HG03558 (cell line): ENCODE measurements around the gene TUBB4B.
A peak's percentile ranks its signal among the peaks of the same experiment; 100 is the strongest.

ENCODE experiments used
- ATAC-seq: cut with Tn5 transposase; IDR thresholded peaks from one replicate; pipeline ENCODE4 v1.9.1; 2021; ENCODE audit warnings: moderate number of reproducible peaks; ENCODE audit not compliant: unreplicated experiment; ENCODE audit errors: extremely low read depth

Gene TUBB4B

DNA sequence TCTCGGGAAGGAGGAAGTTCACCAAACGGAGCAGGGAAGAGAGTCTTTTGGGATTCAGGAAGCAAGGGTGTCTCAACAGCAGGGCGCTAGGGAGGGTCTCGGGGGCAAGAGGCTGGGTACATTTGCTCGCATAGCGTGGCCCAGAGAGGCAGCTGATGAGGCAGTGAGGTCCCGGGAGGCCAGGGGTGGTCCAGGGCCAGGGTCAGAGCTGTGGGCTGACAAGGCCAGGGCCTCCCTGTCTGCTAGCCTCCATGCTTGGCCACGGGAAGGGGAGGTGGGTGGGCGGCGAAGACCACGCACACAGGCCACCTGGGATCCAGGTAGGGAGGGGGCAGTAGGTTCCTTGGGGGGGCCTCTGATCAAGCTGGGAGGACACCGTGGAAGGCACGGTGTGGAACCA, 29.6 kb upstream of the TUBB4B start:
- ATAC-seq = no peak

DNA sequence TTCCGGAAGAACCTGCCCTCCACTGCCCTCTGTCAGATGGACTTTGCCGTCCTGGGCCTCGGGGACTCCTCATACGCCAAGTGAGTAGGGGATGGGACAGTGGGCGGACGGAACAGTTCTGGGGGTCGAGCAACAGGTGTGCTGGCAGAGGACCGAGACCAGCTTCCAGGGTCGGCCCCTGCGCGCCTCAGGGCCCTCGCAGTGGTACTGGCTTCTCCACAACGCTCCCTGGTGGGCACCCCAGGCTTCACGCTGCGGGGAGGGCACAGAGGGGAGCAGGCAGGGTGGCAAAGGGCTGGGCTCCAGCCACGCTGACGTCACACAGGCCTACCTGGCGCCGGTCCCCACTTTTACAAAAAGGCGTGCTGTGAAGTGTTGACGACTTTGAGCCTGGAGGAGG, 28.6 kb upstream of the TUBB4B start:
- no peak for ATAC-seq

DNA sequence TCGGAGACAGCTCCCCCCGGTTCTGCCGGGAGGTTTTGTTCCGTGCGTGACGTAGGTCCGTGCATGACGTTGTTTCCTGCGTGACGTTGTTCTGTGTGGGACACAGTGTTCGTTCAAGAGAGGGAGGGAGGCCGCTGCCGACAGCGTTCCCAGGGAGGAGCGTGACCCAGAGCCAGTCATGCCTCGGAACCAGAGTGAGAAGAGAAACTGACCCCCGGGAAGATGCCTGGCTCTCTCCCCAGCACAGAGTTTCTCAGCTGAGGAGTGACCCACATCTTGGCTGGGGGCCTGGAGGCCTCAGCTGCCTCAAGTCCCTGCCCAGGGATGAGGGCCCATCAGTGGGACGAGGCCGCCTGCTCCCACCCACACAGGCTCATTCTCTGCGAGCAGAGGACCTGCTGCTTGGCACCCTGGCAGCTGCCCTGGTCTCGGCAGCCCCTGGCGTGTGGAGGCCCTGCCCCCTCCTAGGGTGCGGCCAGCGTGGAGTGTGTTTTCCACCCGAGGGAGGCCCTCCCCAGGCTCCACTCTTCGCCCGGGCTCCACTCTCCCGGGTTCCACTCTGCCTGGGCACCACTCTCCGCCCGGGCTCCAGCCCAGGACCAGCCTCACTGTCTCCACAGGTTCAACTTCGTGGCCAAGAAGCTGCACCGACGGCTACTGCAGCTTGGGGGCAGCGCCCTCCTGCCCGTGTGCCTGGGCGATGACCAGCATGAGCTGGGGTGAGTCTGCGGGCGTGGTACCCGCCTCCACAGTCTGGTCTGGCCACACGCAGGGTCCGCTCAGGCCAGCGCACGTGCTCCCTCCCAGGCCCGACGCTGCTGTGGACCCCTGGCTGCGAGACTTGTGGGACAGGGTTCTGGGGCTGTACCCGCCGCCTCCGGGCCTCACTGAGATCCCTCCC, 27.7 kb upstream of the TUBB4B start:
- no peak for ATAC-seq

DNA sequence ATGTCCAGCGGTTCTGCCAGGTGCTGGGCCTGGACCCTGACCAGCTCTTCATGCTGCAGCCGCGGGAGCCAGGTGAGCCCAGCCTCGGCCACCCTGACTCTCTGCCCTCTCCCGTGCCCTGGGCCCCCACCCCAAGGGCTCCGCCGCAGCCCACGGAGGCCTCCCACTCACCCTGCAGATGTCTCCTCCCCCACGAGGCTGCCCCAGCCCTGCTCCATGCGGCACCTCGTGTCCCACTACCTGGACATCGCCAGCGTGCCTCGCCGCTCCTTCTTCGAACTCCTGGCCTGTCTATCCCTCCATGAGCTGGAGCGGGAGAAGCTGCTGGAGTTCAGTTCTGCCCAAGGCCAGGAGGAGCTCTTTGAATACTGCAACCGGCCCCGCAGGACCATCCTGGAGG, 26.5 kb upstream of the TUBB4B start:
- no peak for ATAC-seq

DNA sequence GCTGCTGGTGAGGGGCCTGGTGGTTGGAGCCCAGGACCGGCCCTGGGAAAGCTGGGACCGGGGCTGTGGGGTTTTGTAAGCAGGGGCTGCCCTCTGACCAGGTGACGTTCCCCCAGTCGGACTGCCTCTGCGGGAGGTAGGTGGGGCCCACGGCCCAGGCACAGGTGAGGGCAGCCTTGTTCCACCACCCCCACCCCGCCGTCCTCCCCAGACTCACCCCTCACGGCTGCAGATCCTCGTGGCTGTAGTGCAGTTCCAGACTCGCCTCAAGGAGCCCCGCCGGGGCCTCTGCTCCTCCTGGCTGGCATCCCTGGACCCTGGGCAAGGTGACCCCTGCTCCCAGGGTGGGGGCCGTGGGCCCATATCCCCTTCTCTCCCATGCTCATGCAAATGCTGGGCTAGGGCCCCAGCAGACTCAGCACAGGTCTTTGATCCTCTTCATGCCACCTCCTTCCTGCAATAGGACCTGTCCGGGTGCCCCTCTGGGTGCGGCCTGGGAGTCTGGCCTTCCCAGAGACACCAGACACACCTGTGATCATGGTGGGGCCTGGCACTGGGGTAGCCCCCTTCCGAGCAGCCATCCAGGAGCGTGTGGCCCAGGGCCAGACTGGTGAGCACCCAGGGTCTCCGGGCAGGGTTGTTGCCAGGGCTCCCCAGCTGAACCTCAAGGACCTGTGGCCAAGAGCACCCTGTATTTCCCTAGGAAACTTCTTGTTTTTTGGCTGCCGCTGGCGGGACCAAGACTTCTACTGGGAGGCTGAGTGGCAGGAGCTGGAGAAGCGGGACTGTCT, 25.7 kb upstream of the TUBB4B start:
- ATAC-seq = no peak

DNA sequence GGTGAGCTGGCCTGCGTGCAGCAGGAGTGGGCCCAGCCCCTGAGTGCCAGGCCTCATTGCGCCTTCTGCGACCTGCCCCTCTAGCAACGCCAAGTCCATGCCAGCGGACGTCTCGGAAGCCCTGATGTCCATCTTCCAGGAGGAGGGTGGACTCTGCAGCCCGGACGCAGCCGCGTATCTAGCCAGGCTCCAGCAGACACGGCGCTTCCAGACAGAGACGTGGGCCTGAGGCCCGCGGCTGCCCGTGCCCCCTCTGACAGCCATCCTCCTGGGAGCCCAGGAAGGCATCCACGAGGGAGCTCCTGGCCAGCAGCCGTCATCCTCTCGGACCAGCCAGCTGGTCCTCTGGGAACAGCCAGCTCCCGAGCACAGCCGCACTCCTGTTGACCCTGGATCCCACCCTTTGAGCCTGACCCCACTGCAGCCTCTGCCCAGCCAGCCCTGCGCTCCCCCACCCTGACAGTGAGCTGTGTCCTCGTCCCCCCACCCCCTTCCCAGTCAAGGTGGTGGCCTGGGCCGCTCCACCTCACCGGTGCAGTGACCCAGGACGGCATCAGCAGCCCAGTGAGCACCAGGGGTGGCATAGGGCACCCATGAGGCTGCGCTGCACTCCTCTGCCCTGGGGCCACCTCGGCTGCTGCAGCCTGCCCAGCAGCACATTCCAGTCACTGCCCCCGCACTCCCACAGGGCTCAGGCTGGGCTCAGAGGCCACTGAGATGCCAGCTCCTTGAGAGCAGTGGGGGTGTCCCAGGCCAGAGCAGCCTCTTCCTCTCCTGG, 24.7 kb upstream of the TUBB4B start:
- no peak for ATAC-seq

DNA sequence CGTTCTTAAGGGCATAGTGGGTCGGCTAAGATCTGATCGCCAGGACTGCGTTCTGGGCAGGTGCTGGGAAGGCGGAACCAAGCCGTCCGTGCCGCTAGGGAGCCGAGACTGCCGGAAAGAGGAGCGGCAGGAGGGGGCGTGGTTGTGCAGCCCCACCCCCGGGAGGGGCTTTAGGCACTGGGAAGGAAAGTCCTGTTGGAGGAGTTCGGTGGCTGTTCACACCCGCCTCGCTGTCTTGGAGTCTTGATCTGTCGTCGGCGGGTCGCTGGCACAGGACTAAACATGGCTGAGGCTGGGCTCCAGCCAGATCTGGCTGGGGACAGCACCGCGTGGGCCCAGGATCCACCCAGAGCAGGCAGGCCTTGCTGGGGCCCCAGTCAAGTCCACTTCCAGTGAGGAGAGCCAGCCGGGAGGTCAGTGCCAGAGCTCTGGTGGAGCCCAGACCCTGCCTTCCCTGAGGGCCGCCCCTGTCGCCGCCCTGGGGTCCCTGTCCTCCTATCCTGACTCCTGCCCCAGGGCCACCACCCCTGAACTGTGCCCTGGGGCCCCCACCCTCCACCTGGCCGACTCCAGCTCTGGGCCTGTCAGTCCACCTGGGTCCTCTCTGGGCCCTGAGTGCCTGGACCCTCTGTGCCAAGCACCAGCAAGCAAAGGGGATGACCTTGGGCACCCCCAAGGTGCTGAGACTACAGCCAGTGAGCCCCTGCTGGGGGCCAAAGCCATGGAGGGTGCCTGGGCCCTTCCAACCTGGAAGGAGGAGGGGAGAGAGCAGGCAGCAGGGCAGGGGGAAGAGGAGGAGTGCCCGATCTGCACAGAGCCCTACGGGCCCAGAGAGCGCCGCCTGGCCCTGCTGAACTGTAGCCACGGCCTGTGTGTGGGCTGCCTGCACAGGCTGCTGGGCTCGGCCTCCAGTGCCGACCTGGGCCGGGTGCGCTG, 23.5 kb upstream of the TUBB4B start:
- ATAC-seq = no peak

DNA sequence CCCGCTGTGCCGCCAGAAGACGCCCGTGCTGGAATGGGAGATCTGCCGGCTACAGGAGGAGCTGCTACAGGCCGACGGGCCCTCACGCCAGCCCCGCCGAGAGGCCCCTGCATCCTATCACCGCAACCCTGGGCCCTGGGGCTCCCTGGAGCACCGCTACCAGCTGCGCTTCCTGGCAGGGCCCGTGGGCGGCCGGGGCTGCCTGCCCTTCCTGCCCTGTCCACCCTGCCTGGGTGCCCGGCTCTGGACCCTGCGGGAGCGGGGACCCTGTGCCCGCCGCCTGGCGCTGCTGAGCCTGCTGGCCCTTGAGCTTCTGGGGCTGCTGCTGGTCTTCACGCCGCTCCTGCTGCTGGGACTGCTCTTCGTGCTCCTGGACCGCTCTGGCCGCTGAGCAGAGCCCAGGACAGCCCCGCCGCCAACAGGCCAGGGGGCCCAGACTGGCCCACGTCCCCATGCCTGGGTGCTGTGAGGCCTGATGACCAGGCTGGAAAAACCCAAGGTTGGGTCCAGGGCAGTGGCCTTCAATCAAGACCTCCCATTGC, 22.8 kb upstream of the TUBB4B start:
- no peak for ATAC-seq

DNA sequence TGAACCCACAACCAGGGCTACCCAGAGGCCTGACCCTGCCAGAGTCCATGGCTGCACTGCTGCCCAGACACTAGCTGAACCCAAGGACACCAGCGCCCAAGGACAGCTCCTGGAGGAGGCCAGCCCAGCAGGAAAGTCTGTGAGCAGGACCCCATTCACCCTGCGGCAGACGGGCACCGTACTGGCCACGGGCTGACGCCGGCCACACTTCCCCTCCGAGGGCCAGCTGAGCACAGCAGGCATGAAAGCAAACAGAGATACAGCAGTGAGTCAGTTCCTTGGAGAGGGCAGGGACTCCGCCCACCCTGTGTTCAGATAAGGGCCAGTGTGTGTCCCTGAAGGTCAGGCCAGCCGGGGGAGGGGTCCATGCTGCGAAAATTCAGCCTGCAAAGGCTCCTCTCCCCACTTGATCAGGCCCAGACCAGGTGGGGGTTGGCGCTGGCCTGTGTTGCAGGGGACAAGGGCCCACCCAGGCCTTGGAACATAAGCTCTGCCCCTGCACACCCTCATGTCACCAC, 22.3 kb upstream of the TUBB4B start:
- no peak for ATAC-seq

DNA sequence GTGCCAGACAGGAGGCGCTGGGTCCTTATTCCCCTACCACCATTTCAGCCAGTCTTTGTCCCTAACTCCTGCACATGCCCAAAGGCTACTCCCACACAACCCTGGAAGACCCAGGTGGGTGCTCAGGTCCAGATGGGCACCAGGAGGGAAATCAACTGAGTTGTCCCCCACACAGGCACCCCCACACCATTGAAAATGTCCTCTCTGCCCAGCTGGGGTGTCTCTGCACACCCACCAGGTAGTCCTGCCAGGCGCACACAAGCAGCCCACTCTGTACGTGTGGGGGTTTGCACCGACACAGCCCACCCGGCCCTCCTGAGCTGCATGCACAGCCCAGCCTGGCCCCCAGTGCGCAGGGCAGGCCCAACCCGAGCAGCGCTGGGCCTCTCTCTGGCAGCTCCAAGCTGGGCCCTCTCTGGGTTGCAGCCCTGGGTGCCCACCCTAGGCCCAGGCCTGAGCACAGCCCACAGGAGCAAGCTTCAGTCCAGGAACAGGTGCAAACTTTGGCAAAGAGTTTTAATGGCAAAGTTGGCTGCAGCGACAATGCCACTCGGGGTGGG, 21.2 kb upstream of the TUBB4B start:
- ATAC-seq = no peak

DNA sequence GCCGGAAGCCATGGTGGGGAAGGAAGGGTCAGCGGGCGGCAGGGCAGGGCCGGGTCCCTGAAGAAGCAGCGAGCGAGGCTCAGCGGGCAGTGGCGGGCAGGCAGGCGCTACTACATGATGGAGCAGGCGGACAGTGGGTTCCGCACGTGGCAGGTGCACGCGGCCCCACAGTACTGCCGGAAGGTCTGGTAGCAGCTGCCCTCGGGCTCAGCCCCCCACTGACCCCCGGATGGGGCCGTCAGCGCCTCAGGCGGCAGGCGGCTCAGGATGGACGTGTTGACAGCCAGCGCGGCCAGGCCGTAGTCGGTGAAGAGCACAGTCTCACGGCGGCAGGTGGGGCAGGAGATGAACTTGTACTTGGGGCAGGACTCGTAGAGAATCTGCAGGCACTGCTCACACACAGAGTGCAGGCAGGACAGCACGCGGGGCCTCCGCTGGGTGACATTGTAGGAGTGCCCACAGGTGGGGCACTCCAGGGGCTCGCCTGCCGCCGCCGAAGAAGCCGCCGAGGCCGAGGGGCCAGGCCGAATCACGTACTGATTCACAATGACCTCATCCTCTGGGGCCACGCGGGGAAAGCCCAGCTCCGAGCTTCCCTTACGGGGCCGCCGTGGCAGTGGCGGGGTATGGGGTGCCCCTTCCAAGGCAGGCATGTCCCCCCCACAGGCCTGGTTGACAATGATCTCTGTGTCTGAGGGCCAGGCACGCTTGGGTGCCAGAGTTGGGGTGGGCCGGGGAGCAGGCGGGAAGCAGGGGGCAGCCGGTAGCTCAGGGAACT, 20.6 kb upstream of the TUBB4B start:
- no peak for ATAC-seq

DNA sequence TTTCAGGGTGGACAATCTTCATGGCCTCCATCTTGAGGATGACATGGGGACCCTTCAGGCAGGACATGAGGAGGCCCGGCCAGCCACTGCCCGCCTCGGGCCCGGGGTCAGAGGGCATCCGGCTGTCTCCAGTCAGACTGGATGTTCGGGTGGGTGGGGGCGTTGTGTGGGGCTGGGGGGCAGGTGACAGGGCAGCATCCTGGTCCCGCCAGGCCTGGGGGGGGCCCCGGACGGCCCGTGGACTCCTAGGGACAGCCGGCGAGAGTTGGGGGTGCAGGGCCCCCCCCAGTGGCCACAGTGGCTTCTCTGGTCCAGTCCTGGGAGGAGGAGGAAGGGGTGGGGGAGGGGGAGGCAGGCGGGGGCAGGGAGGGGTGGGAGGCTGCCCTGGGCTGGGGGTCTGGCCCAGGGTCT, 20.0 kb upstream of the TUBB4B start:
- ATAC-seq = no peak

DNA sequence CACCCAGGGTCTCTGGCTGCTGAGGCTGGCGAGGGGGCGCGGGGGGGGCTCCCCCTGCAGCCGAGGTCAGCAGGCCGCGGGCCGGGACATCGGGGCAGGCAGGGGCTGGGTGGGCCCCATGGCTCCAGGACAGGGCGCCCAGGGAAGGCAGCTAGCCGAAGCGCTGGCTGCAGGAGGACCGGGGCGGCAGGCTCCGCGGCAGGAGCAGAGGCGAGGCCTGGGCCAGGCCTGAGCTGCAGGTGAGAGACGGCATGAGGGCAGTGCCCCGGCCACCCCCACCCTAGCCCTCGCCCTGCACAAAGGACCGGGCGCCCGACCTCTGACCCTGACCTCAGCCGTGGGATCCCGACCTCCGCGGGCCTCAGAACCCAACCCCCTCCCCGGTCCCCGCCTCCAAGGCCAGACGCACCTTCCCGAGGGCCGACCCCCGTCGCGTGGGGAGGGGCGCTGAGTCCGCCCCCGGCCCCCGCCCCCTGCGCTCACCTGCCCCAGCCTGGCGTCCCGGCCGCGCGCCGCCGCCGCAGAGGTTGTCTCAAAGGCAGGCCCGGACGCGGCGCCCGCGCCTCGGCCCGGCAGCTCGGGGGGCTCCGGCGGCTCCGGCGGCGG, 19.5 kb upstream of the TUBB4B start:
- ATAC-seq = no peak

DNA sequence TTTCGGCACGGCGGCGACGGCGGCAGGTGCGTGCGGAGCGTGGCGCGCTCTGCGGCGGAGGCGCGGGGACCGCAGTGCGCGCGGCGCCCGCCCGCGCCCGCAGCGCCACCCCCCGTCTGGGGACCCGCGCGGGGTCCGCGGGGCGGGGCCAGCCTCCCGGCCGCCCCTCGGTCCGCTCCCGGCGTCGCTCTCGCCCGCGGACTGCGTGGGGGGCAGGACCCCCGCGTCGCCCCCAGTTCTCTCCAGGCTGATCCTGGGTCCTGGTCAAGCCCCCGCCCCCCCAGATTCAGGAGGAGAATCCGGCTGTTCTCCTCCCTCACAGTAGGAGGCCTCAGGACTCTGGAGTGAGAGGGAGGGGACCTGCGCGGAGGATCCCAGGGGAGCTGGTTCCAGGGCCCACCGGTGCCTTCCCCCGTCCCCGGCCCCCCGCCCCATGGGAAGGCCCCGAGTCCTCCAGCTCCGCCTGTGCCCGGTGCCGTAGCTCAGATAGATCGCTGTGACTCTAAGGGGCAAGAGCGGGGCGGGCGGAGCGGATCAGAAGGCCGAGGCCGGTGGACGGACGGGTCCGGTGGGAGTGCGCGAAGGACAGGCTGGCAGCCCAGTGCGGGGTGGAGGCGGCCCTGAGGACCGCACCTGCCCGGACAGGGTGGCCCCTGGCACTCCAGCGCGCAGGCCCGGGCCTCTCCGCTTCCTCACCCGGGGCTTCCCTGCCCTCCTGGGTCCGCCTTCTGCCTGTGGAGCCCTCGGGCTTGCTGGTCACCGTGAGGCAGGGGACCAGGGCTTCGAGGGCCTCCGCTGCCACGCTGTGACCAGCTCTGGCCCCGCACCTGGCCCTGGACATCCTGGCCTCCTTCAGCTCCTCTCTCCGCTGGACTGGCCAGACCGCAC, 18.7 kb upstream of the TUBB4B start, which contains the start of gene RNF208:
TSS of gene RNF208 (minus strand) at position 51 of the 888 bp plus-strand sequence. CDS start 1,028 bp downstream, outside the sequence.
- no peak for ATAC-seq

DNA sequence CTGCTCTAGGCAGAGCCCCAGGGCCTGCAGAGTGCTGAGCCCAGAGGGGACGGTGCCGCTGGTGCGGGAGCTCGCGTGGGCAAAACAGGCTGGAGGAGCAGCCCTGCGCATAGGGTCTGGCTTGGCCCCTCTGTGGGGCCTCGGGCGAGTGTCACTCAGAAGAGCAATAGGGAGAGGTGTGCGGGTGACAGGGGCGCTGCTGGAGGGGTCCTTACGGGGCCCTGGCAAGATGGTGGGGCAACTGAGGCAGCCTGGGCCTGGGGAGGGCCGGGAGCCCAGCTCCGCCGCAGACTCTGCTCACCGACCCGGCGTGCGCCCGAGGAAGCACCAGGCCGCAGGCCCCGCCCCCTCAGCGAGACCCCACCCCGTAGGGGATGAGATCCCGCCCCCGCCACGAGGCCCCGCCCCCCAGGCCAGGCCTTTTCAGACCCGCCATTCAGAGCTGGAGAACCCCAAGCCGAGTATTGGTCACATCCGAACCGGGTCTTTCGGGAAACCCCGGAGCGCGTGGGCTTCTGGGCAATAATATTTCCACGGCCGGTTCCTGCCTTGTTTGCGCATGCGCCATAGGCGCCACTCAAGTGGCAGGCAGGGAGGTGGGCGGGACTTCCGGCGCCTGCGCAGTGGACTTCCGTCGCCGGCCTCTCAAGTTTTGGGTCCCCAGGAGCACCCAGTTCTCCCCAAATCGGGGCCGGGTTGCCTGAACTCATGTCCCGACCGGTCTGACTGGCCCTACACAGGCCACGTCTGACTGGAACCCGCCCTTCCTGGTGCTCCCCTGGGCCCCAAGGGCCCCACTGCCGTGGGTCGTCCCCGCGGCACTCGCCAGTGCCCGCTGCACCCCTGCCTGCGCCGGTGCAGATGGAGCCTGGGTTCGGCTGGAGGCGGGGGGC, 17.8 kb upstream of the TUBB4B start:
- peak; percentile 57 for ATAC-seq
